RKO (cell line): ENCODE results near the gene CALB2.

Source experiments
- DNase-seq: peaks from one replicate; pipeline ENCODE4 v3.0.0-alpha.2; 2016; ENCODE audit warnings: low spot score

Gene CALB2

DNA sequence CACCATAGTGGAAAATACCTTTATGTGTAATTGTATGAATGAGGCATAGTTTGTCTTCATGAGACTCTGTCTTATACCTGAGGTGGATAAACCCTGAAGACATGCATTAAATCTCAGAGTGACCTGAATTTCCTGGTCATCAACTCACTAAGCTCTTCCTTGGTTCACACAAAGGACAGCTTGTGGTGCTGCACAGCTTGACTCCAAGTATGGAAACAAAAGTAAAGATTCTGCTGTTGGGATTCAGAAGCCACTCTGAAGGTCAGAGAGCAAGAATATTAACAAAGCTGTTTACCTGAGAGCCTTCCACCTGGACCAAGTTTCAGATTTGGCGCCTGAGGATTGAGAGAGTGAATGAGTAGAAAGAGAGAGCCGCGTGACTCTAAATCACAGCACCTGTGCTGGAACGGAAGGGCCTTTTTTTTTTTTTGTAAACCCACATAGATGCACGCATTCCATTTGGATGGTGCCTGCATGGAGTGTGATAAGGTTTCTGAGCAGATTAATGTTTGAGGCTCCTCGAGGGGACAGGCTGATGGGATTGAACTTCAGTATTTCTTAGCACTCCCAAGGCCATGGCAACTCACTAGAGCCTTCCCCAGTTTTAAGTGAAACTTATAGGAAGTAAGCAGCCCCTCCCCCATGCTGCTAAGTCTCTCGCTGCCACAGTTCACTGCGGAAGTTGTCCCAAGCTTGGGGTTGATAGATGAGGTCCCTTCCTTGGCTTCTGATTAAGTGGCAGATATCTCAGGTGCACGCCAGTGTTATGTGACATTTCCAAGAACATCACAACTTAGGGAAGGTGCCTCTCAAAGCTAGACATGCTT lies 28.7 kb downstream of the CALB2 start:
- no peak for DNase-seq

DNA sequence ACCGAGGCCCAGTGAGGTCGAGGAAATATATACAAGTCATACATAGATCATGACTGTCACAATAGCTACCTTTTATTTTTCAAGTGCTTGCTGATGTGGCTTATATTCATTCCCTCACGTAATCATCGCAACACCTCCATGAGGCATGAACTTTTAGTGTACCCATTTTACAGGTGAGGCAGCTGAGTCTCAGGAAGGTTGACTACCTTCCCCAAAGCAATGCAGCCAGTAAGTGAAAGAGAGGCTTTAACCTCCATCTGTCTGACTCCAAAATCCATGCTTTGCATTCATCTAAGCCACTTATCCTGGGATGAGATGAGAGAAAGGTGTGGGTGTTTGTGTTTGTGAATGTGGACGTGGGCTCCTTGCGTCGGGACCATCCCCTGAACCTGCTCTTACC lies 30.8 kb downstream of the CALB2 start:
- no peak for DNase-seq

DNA sequence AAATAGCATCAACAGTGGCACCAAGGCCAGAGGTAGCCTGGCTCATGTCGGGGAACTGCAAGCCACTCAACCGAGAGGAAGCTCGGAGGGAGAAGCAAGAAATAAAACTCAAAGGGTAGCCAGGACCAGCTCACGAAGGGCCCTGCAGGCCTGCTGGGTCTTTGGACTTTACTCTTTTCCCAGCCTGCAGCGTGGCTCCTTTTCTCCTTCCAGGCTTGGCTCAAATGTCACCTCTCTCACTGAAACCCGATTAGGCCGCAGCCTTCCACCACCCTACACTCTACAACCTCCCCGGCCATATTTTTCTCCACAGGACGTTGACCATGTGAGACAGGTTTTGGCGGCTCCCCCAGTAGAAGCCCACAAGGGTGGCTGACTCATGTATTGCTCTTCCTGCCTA lies 38.1 kb downstream of the CALB2 start:
- no peak for DNase-seq

DNA sequence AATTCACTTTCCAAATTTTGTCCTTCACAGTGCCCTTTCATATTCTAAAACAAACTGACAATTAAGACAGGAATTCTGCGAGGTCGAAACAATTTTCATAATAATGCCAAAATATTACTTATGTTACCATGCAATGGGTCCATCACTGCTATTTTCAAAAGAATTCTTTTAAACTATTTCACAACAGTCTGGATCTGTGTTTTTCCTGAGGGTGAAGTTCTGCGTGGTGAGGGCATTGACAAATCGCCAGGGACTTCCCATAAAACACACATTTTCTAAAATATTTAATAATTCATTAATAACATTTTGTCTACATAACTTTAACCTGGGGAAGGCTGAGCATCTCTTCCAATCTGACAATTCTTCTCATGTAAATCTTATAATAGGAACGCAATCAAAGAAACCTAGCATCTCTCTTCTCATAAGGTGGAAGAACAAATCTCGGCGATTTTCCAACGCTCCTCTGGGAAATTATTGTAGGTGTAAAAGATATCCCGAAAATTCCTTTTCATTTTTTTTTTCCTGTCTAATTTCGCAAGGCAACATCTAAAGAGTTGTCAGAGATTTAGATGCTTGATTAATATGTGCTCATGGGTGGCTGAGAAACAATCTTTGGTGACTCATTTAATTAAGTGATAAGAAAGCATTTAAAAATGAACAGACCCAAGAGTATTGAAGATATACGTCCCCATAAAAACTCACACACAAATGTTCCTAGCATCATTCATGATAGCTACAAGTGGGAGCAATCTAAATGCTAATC lies 41.5 kb downstream of the CALB2 start:
- no peak for DNase-seq

DNA sequence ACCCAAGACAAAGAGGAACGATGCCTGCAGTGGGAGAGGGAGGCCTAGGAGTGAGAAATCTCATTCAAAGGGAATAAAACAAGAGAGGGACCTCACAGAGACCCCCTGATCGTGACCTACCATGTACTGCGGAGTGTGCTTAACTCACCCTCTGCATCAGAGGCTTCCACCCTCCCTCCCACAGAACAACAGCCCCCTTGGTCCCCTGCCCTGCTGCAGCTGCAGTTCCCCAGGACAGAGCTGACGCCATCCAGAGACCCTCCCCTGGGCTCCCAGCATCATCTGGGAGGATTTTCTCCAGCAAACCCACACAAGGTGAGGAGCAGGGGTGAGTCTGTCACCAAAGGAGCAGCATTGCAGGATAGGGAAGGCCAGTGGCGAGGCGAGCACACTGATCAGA lies 43.5 kb downstream of the CALB2 start:
- DNase-seq, result no peak

DNA sequence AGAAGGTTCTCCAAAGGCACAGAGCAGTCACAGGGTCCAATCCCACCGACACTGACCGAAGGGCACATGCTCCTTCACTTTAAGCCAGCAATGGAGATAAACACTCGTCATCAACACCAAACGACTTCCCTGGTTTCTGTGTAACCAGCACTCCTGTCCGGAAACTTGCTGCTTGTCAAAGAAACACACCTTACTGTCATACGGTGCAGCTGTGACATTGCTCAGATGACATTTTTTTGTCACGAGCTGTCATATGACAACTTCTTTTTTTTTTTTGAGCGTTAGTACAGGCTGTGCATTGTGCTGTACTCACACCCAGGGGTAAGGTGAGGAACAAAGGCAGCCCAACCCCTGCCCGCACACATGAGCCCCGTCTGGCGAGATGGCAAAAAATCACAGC lies 44.2 kb downstream of the CALB2 start:
- DNase-seq, result no peak

DNA sequence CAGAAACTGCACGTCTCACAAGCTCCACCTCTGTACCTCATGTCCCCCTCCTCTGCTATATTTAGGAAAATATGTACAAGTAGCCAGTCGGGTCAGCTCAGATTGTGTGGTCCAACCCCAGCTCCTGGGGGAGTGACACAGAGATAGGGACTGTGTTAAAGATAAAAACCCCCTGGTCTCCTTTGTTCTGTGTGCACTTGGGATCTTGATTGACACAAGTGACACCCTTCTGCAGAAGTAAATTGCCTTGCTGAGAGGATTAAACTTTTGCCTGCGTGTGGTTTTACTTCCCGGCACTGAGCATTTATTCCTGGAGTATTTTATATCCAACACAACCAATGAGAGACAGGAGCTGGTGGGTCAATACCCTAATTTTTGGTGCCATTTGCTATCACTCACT lies 45.8 kb downstream of the CALB2 start:
- DNase-seq, result no peak

DNA sequence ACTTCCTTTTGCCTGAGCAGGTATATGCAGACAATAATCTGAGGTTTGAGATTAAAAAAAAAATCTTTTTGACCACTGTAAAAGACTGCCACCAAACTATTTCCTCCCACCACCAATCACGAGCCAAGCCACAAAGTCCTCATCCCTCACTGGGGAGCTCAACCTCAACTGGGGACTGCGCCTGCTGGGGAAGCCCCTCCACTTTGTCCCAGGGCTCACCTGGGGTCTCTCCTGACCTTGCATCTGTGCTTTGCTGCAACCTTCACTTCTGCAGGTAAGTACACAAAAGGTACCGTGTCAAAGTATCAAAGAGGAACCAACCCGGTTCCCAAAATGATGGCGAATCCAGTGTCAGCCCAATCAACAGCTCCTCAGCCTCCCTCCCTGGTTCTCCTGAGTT lies 47.8 kb downstream of the CALB2 start:
- DNase-seq, result no peak

DNA sequence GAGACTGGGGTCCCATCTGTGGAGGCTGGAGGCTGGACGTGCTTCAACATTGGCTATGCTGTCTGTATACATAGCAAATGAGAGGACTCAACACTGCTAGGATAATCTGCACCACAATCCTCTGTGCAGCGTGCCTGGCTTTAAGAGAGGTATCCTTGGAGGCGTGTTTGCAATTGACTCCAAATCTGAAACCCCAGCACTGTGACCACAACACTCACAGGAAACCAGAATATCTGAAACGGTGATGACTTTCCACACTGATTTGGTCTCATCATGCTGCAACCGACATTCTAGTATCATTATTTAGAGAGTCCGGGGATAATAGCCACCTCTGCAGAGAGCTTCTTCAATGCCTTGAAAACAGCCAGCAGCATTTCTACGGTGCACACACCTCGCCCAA lies 48.2 kb downstream of the CALB2 start:
- no peak for DNase-seq

DNA sequence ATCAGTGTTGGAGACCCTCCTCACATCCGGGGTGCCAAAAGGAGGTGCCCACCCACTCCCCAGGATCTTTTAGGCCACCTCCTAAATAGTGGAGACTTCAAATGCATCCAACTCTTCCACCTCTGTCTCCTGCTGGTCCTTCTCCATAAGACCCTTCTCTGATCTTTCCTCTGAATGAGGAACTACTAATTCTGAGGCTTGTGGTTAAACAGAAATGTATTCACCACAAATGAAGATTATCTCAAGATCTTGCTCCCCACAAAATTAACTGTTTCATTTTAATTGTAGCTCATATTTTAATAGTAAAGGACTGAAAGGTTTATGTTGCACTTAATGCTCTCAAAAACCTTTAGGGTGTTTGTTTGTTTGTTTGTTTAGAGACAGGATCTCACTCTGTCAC lies 49.2 kb downstream of the CALB2 start:
- DNase-seq, result no peak

DNA sequence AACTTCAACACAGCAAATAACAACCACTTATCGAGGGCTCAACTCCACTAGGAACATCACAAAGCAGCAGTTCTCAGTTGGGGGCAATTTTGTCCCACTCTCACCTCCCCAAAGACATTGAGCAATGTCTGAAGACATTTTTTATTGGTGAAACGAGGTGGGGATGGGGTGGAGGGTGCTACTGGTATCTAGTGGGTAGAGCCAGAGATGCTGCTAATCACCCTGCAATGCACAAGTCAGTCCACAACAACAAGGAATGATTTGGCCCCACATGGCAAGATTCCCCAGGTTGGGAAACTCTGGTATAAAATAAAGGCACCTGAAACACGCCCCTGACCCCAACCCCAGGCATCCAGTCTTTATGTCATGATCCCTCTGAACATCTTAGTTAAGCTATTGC lies 50.0 kb downstream of the CALB2 start:
- DNase-seq, result no peak

DNA sequence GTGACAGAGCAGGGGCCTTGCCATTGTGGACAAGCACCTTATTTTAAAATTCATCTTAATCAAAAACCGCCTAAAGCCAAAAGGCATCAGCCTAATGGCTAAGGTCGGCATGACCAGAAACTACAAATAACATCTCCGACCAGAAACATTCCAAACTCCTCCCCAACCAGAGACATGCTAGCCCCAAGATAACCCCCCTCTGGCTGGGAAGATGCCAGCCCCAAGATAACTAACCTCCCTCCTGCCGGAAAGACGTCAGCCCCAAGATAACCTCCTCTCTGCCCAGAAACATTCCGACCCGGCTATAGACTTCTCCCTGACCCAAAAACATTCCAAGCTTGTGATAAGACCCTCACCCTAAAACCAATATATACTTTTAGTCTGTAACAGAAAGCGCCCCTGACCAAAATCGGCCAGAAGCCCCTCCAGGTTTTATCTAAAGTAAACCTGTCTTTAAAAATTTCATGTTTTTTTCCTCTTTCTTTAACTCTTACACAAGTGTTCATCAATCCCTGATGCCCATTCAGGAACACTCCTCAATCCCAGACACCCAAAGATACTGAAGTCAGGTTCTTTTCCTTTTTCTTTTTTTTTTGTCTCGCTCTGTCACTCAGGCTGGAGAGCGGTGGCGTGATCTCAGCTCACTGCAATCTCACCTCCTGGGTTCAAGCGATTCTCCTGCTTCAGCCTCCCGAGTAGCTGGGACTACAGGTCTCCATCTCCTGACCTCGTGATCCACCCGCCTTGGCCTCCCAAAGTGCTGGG lies 50.7 kb downstream of the CALB2 start:
- DNase-seq, result no peak

DNA sequence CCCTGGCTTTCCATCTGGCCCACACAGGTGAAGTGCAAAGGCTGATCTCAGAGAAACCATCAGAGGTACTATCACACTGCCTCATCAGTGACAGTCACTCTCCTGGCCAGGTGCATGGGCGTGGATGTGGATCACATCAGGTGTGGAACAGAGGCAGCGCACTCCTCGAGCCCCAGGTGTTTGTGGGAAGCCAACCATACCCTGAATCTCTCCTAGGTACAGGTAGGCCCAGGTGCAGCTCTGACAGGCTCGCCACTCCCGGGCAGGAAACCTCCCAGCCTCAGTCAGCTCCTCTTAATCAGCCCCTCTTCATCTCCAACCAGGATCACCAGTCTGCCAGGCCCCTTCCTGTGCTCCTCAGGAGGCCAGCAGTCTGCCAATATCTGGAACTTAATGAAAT lies 51.6 kb downstream of the CALB2 start:
- DNase-seq, result no peak

DNA sequence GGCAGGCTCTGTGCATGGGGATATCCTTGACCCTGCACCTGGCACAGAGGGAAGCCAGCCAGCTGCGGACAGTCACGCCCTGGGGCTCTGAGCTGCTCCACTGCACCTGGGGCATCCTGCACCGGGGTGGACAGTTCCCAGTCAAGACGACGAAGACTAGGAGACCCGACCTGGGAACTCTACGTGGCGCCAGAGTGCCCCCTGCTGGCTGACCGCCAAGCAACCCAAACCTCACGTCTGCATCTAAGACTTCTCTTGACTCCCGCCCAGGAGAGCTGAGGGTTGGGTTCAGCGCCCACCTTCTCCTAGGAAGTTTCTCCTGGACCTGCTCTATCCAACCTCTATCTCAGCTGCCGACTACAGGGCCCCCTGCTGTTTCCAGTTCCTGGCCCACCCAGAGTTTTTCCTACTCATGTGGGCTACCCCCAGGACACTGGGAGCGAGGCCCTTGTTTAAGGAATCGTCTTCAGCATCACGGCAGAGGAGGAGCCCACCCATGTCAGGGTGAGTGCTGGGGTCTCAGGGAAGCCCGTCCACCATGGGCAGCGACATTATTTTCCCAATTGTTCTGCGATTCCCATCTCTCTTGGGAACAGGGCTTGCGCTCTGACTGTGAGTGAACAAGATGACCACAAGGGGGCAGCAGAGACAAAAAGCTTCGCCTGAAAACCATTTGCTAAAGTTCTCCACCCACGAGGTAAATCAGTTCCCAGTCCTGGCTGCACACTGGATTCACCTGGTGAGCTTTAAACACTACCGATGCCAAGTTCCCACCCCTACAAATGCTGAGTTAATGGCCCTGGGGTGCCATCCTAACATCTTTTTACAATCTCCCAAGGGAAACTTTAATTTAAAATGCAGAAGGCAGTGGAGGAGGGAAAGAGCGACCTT lies 54.0 kb downstream of the CALB2 start:
- peak; percentile 63 for DNase-seq

DNA sequence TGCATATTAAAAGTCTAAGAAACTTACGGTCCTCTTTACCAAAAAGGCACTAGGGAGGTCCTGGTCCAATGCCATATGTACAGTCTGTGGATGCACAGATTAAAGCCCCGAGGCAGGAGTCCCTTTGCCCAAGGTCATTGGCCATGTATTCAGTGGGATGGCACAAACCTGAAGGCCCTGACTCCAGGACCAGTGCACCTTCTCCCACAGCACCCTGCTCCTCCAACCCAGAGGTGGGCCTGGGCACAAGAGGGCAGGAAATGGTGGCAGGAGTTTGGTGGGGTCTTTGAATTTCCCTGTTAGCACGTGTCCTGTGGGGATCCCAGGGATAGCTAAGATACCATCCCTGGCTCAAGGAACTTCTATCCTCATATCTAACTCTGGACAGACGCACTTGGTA lies 54.8 kb downstream of the CALB2 start:
- DNase-seq, result no peak

DNA sequence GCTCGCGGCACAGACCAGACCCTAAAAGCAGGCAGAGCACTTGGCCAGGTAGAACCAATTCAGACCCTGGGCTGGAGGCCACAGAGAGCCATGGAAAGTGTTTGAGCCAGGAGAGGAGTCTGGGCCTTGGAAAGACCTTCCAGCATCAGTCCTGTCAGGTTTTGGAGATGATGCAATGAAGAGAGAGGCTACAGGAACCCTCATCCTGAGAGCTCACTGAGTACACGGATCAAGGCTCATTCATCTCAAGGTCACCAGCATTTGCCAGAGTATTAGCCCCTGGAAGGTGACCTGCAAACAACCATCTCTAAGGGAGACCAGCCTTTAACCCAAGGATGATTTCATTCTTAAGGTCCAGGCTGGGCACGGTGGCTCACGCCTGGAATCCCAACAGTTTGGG lies 55.5 kb downstream of the CALB2 start:
- no peak for DNase-seq

DNA sequence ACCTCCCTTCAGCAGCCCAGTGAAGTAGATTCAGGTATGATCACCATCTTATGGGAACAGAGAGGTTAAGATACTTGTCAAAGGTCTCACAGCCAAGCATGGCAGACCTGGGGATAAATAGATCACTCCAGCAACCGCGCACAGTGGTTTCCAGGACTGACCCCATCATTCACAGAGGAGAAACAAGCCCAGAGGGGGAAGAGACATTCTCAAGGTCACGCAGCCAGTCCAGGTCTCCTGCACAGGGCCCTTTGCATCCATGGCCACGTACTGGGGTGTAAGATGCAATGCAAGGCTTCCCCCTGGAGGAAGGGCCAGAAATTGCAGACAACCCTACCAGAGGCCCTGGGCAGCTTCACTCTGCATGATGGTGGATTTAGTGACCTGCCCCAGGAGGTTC lies 63.4 kb downstream of the CALB2 start:
- peak; percentile 43 for DNase-seq

DNA sequence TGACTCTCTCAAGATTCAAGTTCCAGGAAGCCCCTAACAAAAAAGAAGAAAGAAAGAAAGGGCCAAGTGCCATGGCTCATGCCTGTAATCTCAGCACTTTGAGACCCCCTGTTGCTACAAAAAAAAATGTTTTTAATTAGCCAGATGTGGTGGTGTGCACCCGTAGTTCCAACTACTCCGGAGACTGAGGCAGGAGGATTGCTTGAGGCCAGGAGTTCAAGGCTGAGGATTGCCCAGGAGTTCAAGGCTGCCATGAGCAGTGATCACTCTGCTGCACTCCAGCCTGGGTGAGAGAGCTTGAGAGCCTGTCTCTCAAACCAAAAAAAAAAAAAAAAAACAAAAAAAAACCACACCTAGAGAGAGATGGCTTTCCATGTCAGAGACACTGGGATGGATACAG lies 64.5 kb downstream of the CALB2 start:
- DNase-seq, result no peak

DNA sequence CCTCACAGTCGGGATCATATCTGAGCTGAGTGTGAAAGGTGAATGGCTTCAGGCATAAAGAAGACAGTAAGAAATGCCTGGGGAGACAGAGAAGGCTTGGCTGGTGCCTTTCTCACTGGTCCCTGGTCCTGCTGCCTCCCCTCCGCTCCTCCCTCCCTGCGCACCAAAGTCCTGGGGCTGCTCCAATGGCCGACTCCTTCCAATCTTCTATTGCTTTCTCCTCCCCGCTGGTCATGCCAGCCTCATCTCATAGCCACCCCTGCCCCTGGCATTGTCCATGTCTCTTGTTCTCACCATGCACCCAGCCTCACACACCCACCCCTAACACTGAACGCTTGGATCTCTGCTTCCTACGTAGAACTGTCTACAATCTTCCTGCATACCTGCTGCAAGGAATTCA lies 65.3 kb downstream of the CALB2 start:
- DNase-seq, result no peak

DNA sequence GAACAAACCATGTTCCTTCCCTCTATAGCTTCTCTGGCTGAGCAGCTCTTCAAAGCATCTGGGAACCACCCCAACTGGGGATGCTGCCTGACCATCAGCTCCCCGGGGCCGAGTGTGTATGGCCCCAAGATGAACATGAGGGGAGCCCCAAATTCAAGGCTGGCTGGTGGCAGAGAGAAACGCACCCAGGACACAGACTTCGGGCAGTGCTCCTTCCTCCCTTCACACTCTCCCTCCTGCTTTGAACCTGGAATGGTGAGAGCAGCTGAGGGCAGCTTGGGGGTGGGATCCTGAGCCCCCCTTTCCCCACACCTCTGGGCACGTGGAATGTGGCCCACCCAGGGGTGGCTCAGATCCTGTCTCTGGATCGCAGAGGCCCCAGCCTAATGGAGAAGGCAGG lies 66.1 kb downstream of the CALB2 start:
- DNase-seq, result no peak

DNA sequence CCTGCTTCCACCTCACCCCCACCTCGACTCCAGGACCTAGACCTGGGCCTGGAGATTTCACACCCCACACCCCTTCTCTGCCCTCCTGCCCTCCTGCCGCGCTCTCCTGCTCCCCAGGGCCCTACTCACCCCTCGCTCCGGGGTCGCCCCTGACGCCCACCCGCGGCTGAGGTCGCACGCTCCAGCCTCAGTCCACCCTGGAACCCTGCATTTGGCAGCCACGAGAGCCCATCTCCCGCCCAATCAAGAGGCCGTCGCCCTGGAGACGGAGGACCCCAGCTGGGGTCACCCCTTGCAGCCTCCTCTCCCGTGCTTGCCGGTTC lies 67.2 kb downstream of the CALB2 start:
- no peak for DNase-seq
